H9 (cell line): ENCODE results near the gene CYP2R1. TPM values are rescaled to one million over a fixed set of nuclear protein-coding genes. Genes with fewer than 3 reads are reported as not detected.

ENCODE experiments used
- DNase-seq: peaks from one replicate; pipeline ENCODE4 v3.0.0-alpha.2; 2017
- H2AFZ ChIP-seq: one replicate; pipeline ENCODE4 v1.6.1; 2013; ENCODE audit warnings: mild to moderate bottlenecking, low read length, control low read depth, moderate library complexity
- H2AK5ac ChIP-seq: 2 replicates; pipeline ENCODE4 v1.6.1; 2013; ENCODE audit warnings: low read length, control low read depth, mixed read lengths; ENCODE audit not compliant: insufficient read length
- H2BK120ac ChIP-seq: one replicate; pipeline ENCODE4 v1.6.1; 2013; ENCODE audit warnings: low read depth, mild to moderate bottlenecking, low read length, control low read depth, inconsistent platforms; ENCODE audit not compliant: poor library complexity, severe bottlenecking
- H2BK12ac ChIP-seq: 2 replicates; pipeline ENCODE4 v1.6.1; 2013; ENCODE audit warnings: low read length, control low read depth, mixed read lengths, low read depth; ENCODE audit not compliant: insufficient read length
- H2BK15ac ChIP-seq: 2 replicates; pipeline ENCODE4 v1.6.1; 2013; ENCODE audit warnings: low read depth, low read length, control low read depth
- H2BK20ac ChIP-seq: one replicate; pipeline ENCODE4 v1.6.1; 2013; ENCODE audit warnings: low read depth, mild to moderate bottlenecking, low read length, control low read depth, inconsistent platforms; ENCODE audit not compliant: poor library complexity, severe bottlenecking
- H2BK5ac ChIP-seq: 2 replicates; pipeline ENCODE4 v1.6.1; 2013; ENCODE audit warnings: low read length, control low read depth, mixed read lengths; ENCODE audit not compliant: insufficient read length
- H3K14ac ChIP-seq: 2 replicates; pipeline ENCODE4 v1.6.1; 2013; ENCODE audit warnings: low read length, control low read depth; ENCODE audit not compliant: insufficient read depth
- H3K18ac ChIP-seq: 2 replicates; pipeline ENCODE4 v1.6.1; 2013; ENCODE audit warnings: low read depth, mild to moderate bottlenecking, mixed read lengths, low read length, control low read depth; ENCODE audit not compliant: insufficient read length
- H3K23ac ChIP-seq: 2 replicates; pipeline ENCODE4 v1.6.1; 2013; ENCODE audit warnings: low read length, control low read depth, mixed read lengths, low read depth; ENCODE audit not compliant: insufficient read length
- H3K23me2 ChIP-seq: 2 replicates; pipeline ENCODE4 v1.6.1; 2013; ENCODE audit warnings: low read depth, mild to moderate bottlenecking, mixed read lengths, low read length, control low read depth; ENCODE audit not compliant: insufficient read length, poor library complexity, severe bottlenecking
- H3K27ac ChIP-seq: 2 replicates; pipeline ENCODE4 v1.5.1; 2013; ENCODE audit warnings: low read length, control low read depth, mixed read lengths, low read depth; ENCODE audit not compliant: insufficient read length
- H3K27me3 ChIP-seq: 2 replicates; pipeline ENCODE4 v1.6.1; 2013; ENCODE audit warnings: low read length, control low read depth, inconsistent platforms; ENCODE audit not compliant: insufficient read depth
- H3K4ac ChIP-seq: 2 replicates; pipeline ENCODE4 v1.6.1; 2013; ENCODE audit warnings: low read depth, mild to moderate bottlenecking, control low read depth, inconsistent platforms, low read length, moderate library complexity
- H3K4me1 ChIP-seq: 2 replicates; pipeline ENCODE4 v1.6.1; 2013; ENCODE audit warnings: low read length, control low read depth, inconsistent platforms; ENCODE audit not compliant: insufficient read depth
- H3K4me2 ChIP-seq: 2 replicates; pipeline ENCODE4 v1.6.1; 2013; ENCODE audit warnings: low read length, control low read depth, mixed read lengths; ENCODE audit not compliant: insufficient read length, insufficient read depth
- H3K56ac ChIP-seq: 2 replicates; pipeline ENCODE4 v1.6.1; 2013; ENCODE audit warnings: low read depth, mild to moderate bottlenecking, mixed read lengths, low read length, control low read depth; ENCODE audit not compliant: insufficient read length
- H3K79me1 ChIP-seq: 2 replicates; pipeline ENCODE4 v1.6.1; 2013; ENCODE audit warnings: low read depth, mild to moderate bottlenecking, moderate library complexity, low read length, control low read depth, inconsistent platforms; ENCODE audit not compliant: insufficient read depth, poor library complexity, severe bottlenecking
- H3K79me2 ChIP-seq: 2 replicates; pipeline ENCODE4 v1.6.1; 2013; ENCODE audit warnings: low read length, control low read depth, inconsistent platforms; ENCODE audit not compliant: insufficient read depth
- H3K9ac ChIP-seq: 2 replicates; pipeline ENCODE4 v1.6.1; 2013; ENCODE audit warnings: low read length, control low read depth, mixed read lengths; ENCODE audit not compliant: insufficient read length; ENCODE audit errors: extremely low read depth
- H3K9me3 ChIP-seq: one replicate; pipeline ENCODE4 v1.6.1; 2013; ENCODE audit warnings: low read depth, low read length, inconsistent platforms; ENCODE audit not compliant: control insufficient read depth
- H3T11ph ChIP-seq: one replicate; pipeline ENCODE4 v1.6.1; 2013; ENCODE audit warnings: mild to moderate bottlenecking, low read length, control low read depth, inconsistent platforms
- H4K20me1 ChIP-seq: one replicate; pipeline ENCODE4 v1.6.1; 2013; ENCODE audit not compliant: control insufficient read depth, insufficient read length, insufficient read depth
- H4K5ac ChIP-seq: 2 replicates; pipeline ENCODE4 v1.6.1; 2013; ENCODE audit warnings: low read depth, mild to moderate bottlenecking, mixed read lengths, low read length, control low read depth; ENCODE audit not compliant: insufficient read length
- H4K8ac ChIP-seq: replicated peaks from 2 replicates; pipeline ENCODE4 v1.6.1; 2013; ENCODE audit warnings: low read length, control low read depth, mixed read lengths, low read depth; ENCODE audit not compliant: insufficient read length
- H4K91ac ChIP-seq: 2 replicates; pipeline ENCODE4 v1.6.1; 2013; ENCODE audit warnings: low read depth, mild to moderate bottlenecking, moderate library complexity, mixed read lengths, low read length, control low read depth; ENCODE audit not compliant: insufficient read length
- H3K27ac Mint-ChIP-seq, 3 experiments: 2 replicates in 2 of 3; 3 replicates in 1 of 3; pipeline ENCODE4 v1.8.0; 2020 to 2021; ENCODE audit warnings: mixed read lengths in 3 of 3, mild to moderate bottlenecking in 1 of 3, moderate library complexity in 1 of 3
- H3K27me3 Mint-ChIP-seq: 2 replicates; pipeline ENCODE4 v1.8.0; 2021; ENCODE audit warnings: low read depth, mild to moderate bottlenecking, moderate library complexity, mixed read lengths
- H3K36me3 Mint-ChIP-seq, 3 experiments: 2 replicates in 2 of 3; 3 replicates in 1 of 3; pipeline ENCODE4 v1.8.0; 2020 to 2021; ENCODE audit warnings: low read depth in 3 of 3, mixed read lengths in 3 of 3; ENCODE audit not compliant: insufficient read depth in 1 of 3
- H3K4me1 Mint-ChIP-seq, 2 experiments: 2 replicates each; pipeline ENCODE4 v1.8.0; 2020; ENCODE audit warnings: mixed read lengths in 2 of 2
- H3K4me3 Mint-ChIP-seq, 2 experiments: 2 replicates in 1 of 2; 3 replicates in 1 of 2; pipeline ENCODE4 v1.8.0; 2020 to 2021; ENCODE audit warnings: mild to moderate bottlenecking in 2 of 2, mixed read lengths in 2 of 2, moderate library complexity in 1 of 2
- H3K9me3 Mint-ChIP-seq, 2 experiments: 2 replicates in 1 of 2; 3 replicates in 1 of 2; pipeline ENCODE4 v1.8.0; 2020; ENCODE audit warnings: mild to moderate bottlenecking in 2 of 2, mixed read lengths in 2 of 2, moderate library complexity in 1 of 2
- WGBS: extraction: QIAGEN DNeasy Blood & Tissue Kit; methylation state at CpG from one replicate; pipeline ENCODE4 v1.1.7; 2013; ENCODE audit warnings: missing lambda C conversion rate, low lambda C conversion rate, mixed read lengths; ENCODE audit not compliant: insufficient read length; ENCODE audit errors: extremely low coverage; 5-methylcytosine and 5-hydroxymethylcytosine counted together
- total RNA-seq: library from RNA; stranded (reverse); gene quantifications from 2 replicates; pipeline ENCODE4 v1.2.1, GENCODE V29; 2021
- TF ChIP-seq, protein P1 (sequence below): fragments of 200-600 bp; sonication (generic); conservative IDR thresholded peaks from 3 replicates; pipeline ENCODE4 v1.8.0; 2021; ENCODE audit warnings: antibody characterized with exemption, mild to moderate bottlenecking

Gene CYP2R1
- total RNA-seq, 1 experiment from 2014 or later = 10.3 TPM

DNA sequence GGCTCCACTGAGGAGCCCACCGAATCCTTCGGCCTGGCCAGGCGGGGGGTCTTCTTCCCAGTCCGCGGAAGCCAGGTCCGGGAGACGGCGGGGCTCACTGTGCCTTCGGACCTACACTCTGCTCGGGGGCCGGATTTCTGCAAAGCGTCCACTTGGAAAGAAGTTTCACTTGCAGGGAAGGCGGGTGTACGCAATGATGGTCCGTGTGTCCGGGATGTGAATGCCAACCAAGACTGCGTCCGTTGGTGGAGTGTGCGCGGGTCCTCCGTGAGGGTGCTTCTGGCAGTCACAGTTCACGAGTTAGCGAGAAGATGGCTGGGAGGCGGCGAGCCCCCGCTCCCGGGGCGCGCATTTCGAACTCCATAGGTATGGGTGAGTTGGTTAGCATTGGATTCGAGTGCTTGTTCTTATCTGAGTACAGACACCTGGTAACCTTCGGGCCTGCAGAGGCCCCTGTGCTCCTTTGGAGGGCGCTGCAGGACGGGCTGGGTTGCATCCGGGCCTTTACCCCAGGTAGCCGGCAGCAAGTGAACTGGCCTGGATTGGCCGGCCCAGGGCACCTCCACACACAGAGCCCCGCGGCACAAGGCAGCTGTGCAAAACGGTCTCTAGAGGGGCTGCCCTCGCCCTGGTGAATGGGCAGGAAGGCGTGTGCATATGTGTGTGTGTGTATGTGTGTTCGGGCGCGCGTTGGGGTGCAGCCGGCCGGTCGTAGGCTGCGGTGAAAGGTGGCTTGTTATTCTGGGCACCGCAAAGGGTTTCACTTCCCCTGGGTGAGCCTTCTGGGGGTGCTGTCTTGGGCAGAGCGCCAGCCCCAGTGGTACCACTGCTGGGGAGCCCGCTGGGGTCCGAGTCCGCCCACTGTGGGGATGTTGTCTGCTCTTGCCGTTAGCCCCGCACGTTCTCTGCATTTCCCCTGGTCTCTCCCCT is 13.3 kb upstream of the CYP2R1 start:
- Histone ChIP-seq H2BK20ac (no peak overlapping the region), H3K18ac (peak overlapping the region; percentile 27), H3K23ac (no peak overlapping the region), H2BK12ac (no peak overlapping the region), H3K9ac (no peak overlapping the region), H3K4me2 (peak overlapping the region; percentile 35), H4K8ac (no peak overlapping the region), H3K27ac (no peak overlapping the region), H3K9me3 (no peaks in the 10 kb centered on the region), H4K20me1 (no peaks in the 10 kb centered on the region), H3K79me1 (no peaks in the 10 kb centered on the region), H2BK5ac (no peak overlapping the region), H3K56ac (no peak overlapping the region), H3T11ph (no peak overlapping the region), H4K5ac (no peak overlapping the region), H4K91ac (no peak overlapping the region), H2BK15ac (no peak overlapping the region), H2AK5ac (no peak overlapping the region), H3K14ac (no peak overlapping the region), H3K27me3 (no peaks in the 10 kb centered on the region; the same call in 1 of the 2 replicates), H3K4me1 (no peaks in the 10 kb centered on the region), H3K79me2 (no peaks in the 10 kb centered on the region), H2AFZ (no peak overlapping the region), H2BK120ac (no peak overlapping the region), H3K4ac (no peak overlapping the region), H3K23me2 (peaks cover 3% of the 10 kb centered on the region)
- DNase-seq = peak; percentile 90
- peaks cover 3% of the 10 kb centered on the region; the same call in 1 of the 2 replicates for H3K27me3 Mint-ChIP-seq
- TF ChIP-seq, protein P1, sequence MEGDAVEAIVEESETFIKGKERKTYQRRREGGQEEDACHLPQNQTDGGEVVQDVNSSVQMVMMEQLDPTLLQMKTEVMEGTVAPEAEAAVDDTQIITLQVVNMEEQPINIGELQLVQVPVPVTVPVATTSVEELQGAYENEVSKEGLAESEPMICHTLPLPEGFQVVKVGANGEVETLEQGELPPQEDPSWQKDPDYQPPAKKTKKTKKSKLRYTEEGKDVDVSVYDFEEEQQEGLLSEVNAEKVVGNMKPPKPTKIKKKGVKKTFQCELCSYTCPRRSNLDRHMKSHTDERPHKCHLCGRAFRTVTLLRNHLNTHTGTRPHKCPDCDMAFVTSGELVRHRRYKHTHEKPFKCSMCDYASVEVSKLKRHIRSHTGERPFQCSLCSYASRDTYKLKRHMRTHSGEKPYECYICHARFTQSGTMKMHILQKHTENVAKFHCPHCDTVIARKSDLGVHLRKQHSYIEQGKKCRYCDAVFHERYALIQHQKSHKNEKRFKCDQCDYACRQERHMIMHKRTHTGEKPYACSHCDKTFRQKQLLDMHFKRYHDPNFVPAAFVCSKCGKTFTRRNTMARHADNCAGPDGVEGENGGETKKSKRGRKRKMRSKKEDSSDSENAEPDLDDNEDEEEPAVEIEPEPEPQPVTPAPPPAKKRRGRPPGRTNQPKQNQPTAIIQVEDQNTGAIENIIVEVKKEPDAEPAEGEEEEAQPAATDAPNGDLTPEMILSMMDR = peak; percentile 34
- H3K36me3 Mint-ChIP-seq = no peaks in the 10 kb centered on the region; a peak in 1 of 7 replicates
- H3K4me3 Mint-ChIP-seq = peak overlapping the region in 1 of 2 experiments; percentile 83; a peak in 3 of 5 replicates
- H3K9me3 Mint-ChIP-seq = no peaks in the 10 kb centered on the region
- H3K4me1 Mint-ChIP-seq = peaks cover 8 to 17% of the 10 kb centered on the region in 2 experiments
- H3K27ac Mint-ChIP-seq = no peak overlapping the region
- WGBS = no CpG with 5 or more reads among the region's 58 CpGs
